Right lobe of liver (tissue), 6 donors: Measurements from ENCODE around the gene DNAJB6. TPM values are rescaled to one million over a fixed set of nuclear protein-coding genes. Genes with fewer than 3 reads are reported as not detected.

Experiments
- ATAC-seq, 4 donors: fragments of 200-7000 bp; cut with Tn5 transposase; one replicate each; pipeline ENCODE4 v1.9.1; 2020; ENCODE audit warnings: mild to moderate bottlenecking in 4 of 4, moderate library complexity in 4 of 4
- DNase-seq, 3 donors: peaks; one replicate each; pipeline ENCODE4 v3.0.0-alpha.2; 2020
- H3K27ac ChIP-seq, 3 donors: fragments of 200-600 bp; one replicate each; pipeline ENCODE4 v1.8.0; 2022
- H3K27me3 ChIP-seq, 2 donors: fragments of 200-600 bp; one replicate each; pipeline ENCODE4 v1.8.0; 2022
- H3K36me3 ChIP-seq, 4 donors: fragments of 200-600 bp; sonication (generic) in 1 of 4; one replicate each; pipeline versions ENCODE4 v1.5.1 to v1.8.0; 2017 to 2022; ENCODE audit warnings: control low read depth in 1 of 4
- H3K4me1 ChIP-seq, 4 donors: fragments of 200-600 bp; sonication (generic) in 1 of 4; one replicate each; pipeline versions ENCODE4 v1.5.1 to v1.8.0; 2017 to 2022; ENCODE audit warnings: control low read depth in 1 of 4
- H3K4me3 ChIP-seq, 3 donors: fragments of 200-600 bp; one replicate each; pipeline ENCODE4 v1.8.0; 2022
- H3K9me3 ChIP-seq, 4 donors: fragments of 200-600 bp; sonication (generic) in 1 of 4; one replicate each; pipeline versions ENCODE4 v1.5.1 to v1.8.0; 2017 to 2022; ENCODE audit warnings: control low read depth in 1 of 4
- CTCF ChIP-seq, 4 donors: fragments of 200-600 bp in 3 of 4; fragments of 450-650 bp in 1 of 4; IDR thresholded peaks; one replicate each; pipeline versions ENCODE4 v1.5.1 to v1.8.0; 2016 to 2022; ENCODE audit warnings: antibody characterized with exemption in 4 of 4, mild to moderate bottlenecking in 2 of 4
- POLR2A ChIP-seq: fragments of 450-650 bp; IDR thresholded peaks from one replicate; pipeline ENCODE4 v1.6.1; 2017; ENCODE audit warnings: antibody characterized with exemption, mild to moderate bottlenecking
- WGBS: methylation state at CpG from one replicate; pipeline ENCODE4 v1.1.6; 2018; ENCODE audit warnings: low coverage, low lambda C conversion rate; ENCODE audit not compliant: insufficient coverage; ENCODE audit errors: missing lambda C conversion rate; 5-methylcytosine and 5-hydroxymethylcytosine counted together
- intact Hi-C, 2 donors: fragments of 100-400 bp; cut with DNase I; formaldehyde crosslinking; loops; one replicate each; pipeline versions ENCODE4 v1.11.2 to v1.14.1; 2022
- total RNA-seq, 6 experiments: library from RNA; depleted of rRNA in 2 of 6; stranded (reverse); fragments of >200 nt in 2 of 6; fragmentation: NEBNext Ultra II Directional in 3 of 6; extraction: Animal tissue kit (Norgen Biotek cat#: 25700) in 3 of 6; gene quantifications; one replicate each; pipeline versions ENCODE4 v1.1.0 to v1.2.4, GENCODE V29; 2016 to 2023
- donor health status: DM: no; HTN: yes; CAD: no.
- donor health status: DM: no; HTN: no; CAD: no.
- donor health status: DM: no; HTN: no; CAD: no.
- donor health status: DM: no; HTN: yes; CAD: no.
- donor health status: DM: no; HTN: yes; CAD: no.

DNAJB6 gene
- total RNA-seq, 6 experiments from 2014 or later, result 24.5 to 38.0 (median 35.2) TPM

GRCh38 chr7:157335236-157335635, 1.6 kb upstream of the DNAJB6 start:
- intact Hi-C loops, result no loop called here
- H3K27me3 ChIP-seq, result no peaks in the 10 kb centered on the region
- H3K4me3 ChIP-seq, result no peak overlapping the region
- H3K36me3 ChIP-seq, result no peaks in the 10 kb centered on the region
- H3K27ac ChIP-seq, result no peak overlapping the region
- ATAC-seq (no peak), DNase-seq (no peak)
- H3K4me1 ChIP-seq, result peaks cover 0 to 14% (median 0%) of the 10 kb centered on the region in 4 donors
- TF ChIP-seq POLR2A (no peak), CTCF (IDR thresholded peaks at IDR 0.05) (no peak)
- no peaks in the 10 kb centered on the region for H3K9me3 ChIP-seq
- 83% methylated on average over 5 of the region's 5 CpGs for whole genome bisulfite sequencing

GRCh38 chr7:157335991-157336382, 817 bp upstream of the DNAJB6 start:
- no peaks in the 10 kb centered on the region for H3K9me3 ChIP-seq
- H3K36me3 ChIP-seq, result no peaks in the 10 kb centered on the region
- H3K27me3 ChIP-seq, result no peaks in the 10 kb centered on the region
- intact Hi-C loops, result no loop called here
- DNase-seq, result peak in 2 of 3 donors; percentile 25 to 46
- ATAC-seq, result no peak
- H3K4me3 ChIP-seq, result peak overlapping the region; percentile 69 to 78 (median 70)
- 82% methylated on average over 4 of the region's 11 CpGs for WGBS
- peaks cover 0 to 14% (median 0%) of the 10 kb centered on the region in 4 donors for H3K4me1 ChIP-seq
- TF ChIP-seq POLR2A, result no peak
- TF ChIP-seq CTCF (IDR thresholded peaks at IDR 0.05), result no peak
- peak overlapping the region; percentile 98 to 99 (median 98) for H3K27ac ChIP-seq

GRCh38 chr7:157337316-157338149, 729 bp downstream of the DNAJB6 start:
- H3K36me3 ChIP-seq, result no peaks in the 10 kb centered on the region
- peak; percentile 63 to 77 (median 74) for ATAC-seq
- no peaks in the 10 kb centered on the region for H3K27me3 ChIP-seq
- H3K9me3 ChIP-seq, result no peaks in the 10 kb centered on the region
- TF ChIP-seq CTCF (IDR thresholded peaks at IDR 0.05), result no peak
- TF ChIP-seq POLR2A, result no peak
- peak; percentile 71 to 77 (median 73) for DNase-seq
- intact Hi-C loops, result no loop called here
- peak overlapping the region; percentile 98 to 99 (median 98) for H3K27ac ChIP-seq
- under 1% methylated on average over 36 of the region's 59 CpGs for WGBS
- H3K4me1 ChIP-seq, result peaks cover 0 to 16% (median 0%) of the 10 kb centered on the region in 4 donors
- H3K4me3 ChIP-seq, result peak overlapping the region; percentile 69 to 78 (median 70)

- Histone ChIP-seq H3K27ac (no peak overlapping the region), H3K36me3 (no peaks in the 10 kb centered on the region), H3K27me3 (no peaks in the 10 kb centered on the region), H3K4me3 (no peak overlapping the region), H3K9me3 (no peaks in the 10 kb centered on the region), H3K4me1 (peaks cover 0 to 17% (median 0%) of the 10 kb centered on the region in 4 donors)
- peak in 2 of 3 donors; percentile 32 to 62 for DNase-seq
- intact Hi-C loops, result no loop called here
- no peak for TF ChIP-seq POLR2A
- TF ChIP-seq CTCF (IDR thresholded peaks at IDR 0.05), result peak; percentile 59 to 86 (median 82)
- peak in 3 of 4 donors; percentile 26 to 41 (median 32) for ATAC-seq
- WGBS, result 45% methylated on average over 22 of the region's 25 CpGs
Measured at GRCh38 chr7:157339777-157340677, 3.2 kb downstream of the DNAJB6 start.
